GM21528 (cell line): Measurements from ENCODE around the gene ARID5B.
A peak's percentile ranks its signal among the peaks of the same experiment; 100 is the strongest.

Experiments
- ATAC-seq: cut with Tn5 transposase; IDR thresholded peaks from one replicate; pipeline ENCODE4 v1.9.1; 2021; ENCODE audit warnings: mild to moderate bottlenecking, moderate library complexity; ENCODE audit not compliant: unreplicated experiment, low FRiP score

The ARID5B gene

GRCh38 chr10:62045765-62046521 lies 144.4 kb downstream of the ARID5B start:
- no peak for ATAC-seq

- peak; percentile 45 for ATAC-seq
These were observed 145.2 kb downstream of the ARID5B start for GRCh38 chr10:62046522-62047227.

- ATAC-seq = no peak
These were observed 145.9 kb downstream of the ARID5B start for GRCh38 chr10:62047228-62047892.

GRCh38 chr10:62047960-62048383 lies 146.5 kb downstream of the ARID5B start:
- ATAC-seq = no peak

- ATAC-seq = no peak
These were observed 147.0 kb downstream of the ARID5B start for GRCh38 chr10:62048470-62048869.

- ATAC-seq = no peak
These were observed 147.6 kb downstream of the ARID5B start for GRCh38 chr10:62048919-62049623.

- ATAC-seq = no peak
These were observed 148.3 kb downstream of the ARID5B start for GRCh38 chr10:62049624-62050345.

- ATAC-seq = no peak
These were observed 148.9 kb downstream of the ARID5B start for GRCh38 chr10:62050346-62050892.

GRCh38 chr10:62050893-62051433 lies 149.5 kb downstream of the ARID5B start:
- ATAC-seq = peak; percentile 40

GRCh38 chr10:62052276-62052675 lies 150.8 kb downstream of the ARID5B start:
- ATAC-seq = no peak

GRCh38 chr10:62053860-62054259 lies 152.4 kb downstream of the ARID5B start:
- no peak for ATAC-seq

GRCh38 chr10:62054408-62054807 lies 152.9 kb downstream of the ARID5B start:
- ATAC-seq = no peak

- no peak for ATAC-seq
These were observed 153.3 kb downstream of the ARID5B start for GRCh38 chr10:62054830-62055229.

- ATAC-seq = no peak
These were observed 154.7 kb downstream of the ARID5B start for GRCh38 chr10:62056219-62056618.

- no peak for ATAC-seq
These were observed 155.2 kb downstream of the ARID5B start for GRCh38 chr10:62056698-62057097.

- no peak for ATAC-seq
These were observed 155.9 kb downstream of the ARID5B start for GRCh38 chr10:62057359-62057758.

- ATAC-seq = no peak
These were observed 156.4 kb downstream of the ARID5B start for GRCh38 chr10:62057850-62058249.

GRCh38 chr10:62058476-62058875 lies 157.0 kb downstream of the ARID5B start:
- ATAC-seq = no peak

GRCh38 chr10:62058896-62059216 lies 157.4 kb downstream of the ARID5B start:
- ATAC-seq = no peak
